NCI-H1930 (cell line): ENCODE measurements around the gene ANXA3.
"Not testable (repeated sequence)": the region's sequence is repeated elsewhere in the genome, so short reads cannot be mapped to it uniquely, and the experiment has no call there.

Source experiments
- DNase-seq, 2 experiments: peaks; one replicate each; lab custom pipeline; 2025; lab: John Stamatoyannopoulos, UW

Gene ANXA3

GRCh38 chr4:78551420-78552351 is at the start of gene ANXA3:
Gene ANXA3 (plus strand): TSS chr4:78551770. CDS start chr4:78554474, 2,704 bp downstream.
- DNase-seq = peak in 1 of 2 experiments; percentile 6

- DNase-seq = not testable (repeated sequence)
These were observed 45.3 kb upstream of the ANXA3 start for GRCh38 chr4:78506260-78506659.

GRCh38 chr4:78509043-78509442 is 42.5 kb upstream of the ANXA3 start:
- DNase-seq = no peak

GRCh38 chr4:78510108-78510507 is 41.5 kb upstream of the ANXA3 start:
- no peak for DNase-seq

- no peak for DNase-seq
These were observed 40.9 kb upstream of the ANXA3 start for GRCh38 chr4:78510681-78511080.

- DNase-seq = no peak
These were observed 39.1 kb upstream of the ANXA3 start for GRCh38 chr4:78512357-78512920.

- DNase-seq = no peak
These were observed 38.1 kb upstream of the ANXA3 start for GRCh38 chr4:78513411-78513975.

GRCh38 chr4:78517050-78517652 is 34.4 kb upstream of the ANXA3 start:
- DNase-seq = no peak

GRCh38 chr4:78518561-78518960 is 33.0 kb upstream of the ANXA3 start:
- DNase-seq = no peak

GRCh38 chr4:78519962-78520361 is 31.6 kb upstream of the ANXA3 start:
- no peak for DNase-seq

- DNase-seq = no peak
These were observed 30.8 kb upstream of the ANXA3 start for GRCh38 chr4:78520808-78521226.

GRCh38 chr4:78524009-78524408 is 27.6 kb upstream of the ANXA3 start:
- no peak for DNase-seq

- no peak for DNase-seq
These were observed 26.0 kb upstream of the ANXA3 start for GRCh38 chr4:78525559-78525958.

- no peak for DNase-seq
These were observed 24.5 kb upstream of the ANXA3 start for GRCh38 chr4:78527103-78527502.

- no peak for DNase-seq
These were observed 24.0 kb upstream of the ANXA3 start for GRCh38 chr4:78527555-78527954.

GRCh38 chr4:78528327-78528726 is 23.2 kb upstream of the ANXA3 start:
- DNase-seq = no peak

GRCh38 chr4:78529569-78530209 is 21.9 kb upstream of the ANXA3 start:
- DNase-seq = no peak

GRCh38 chr4:78532046-78532445 is 19.5 kb upstream of the ANXA3 start:
- no peak for DNase-seq

- DNase-seq = no peak
These were observed 17.7 kb upstream of the ANXA3 start for GRCh38 chr4:78533854-78534253.

- no peak for DNase-seq
These were observed 17.1 kb upstream of the ANXA3 start for GRCh38 chr4:78534286-78534955.

- DNase-seq = no peak
These were observed 9.2 kb upstream of the ANXA3 start for GRCh38 chr4:78542373-78542772.
